Measurements from ENCODE around the gene UNC13C. TPM values are rescaled to one million over a fixed set of nuclear protein-coding genes. Genes with fewer than 3 reads are reported as not detected.

Gene UNC13C
- total RNA-seq, 1 donor = under 0.01 TPM

GRCh38 chr15:54500330-54500729 is 522.1 kb downstream of the UNC13C start:
- Histone ChIP-seq H3K4me3 (ENCODE audit: low read length) (no peak overlapping the region), H3K9me3 (ENCODE audit: low read depth, low read length) (no peaks in the 10 kb centered on the region), H3K27me3 (ENCODE audit: insufficient read depth, low read length) (no peaks in the 10 kb centered on the region), H3K4me1 (ENCODE audit: insufficient read depth, low read length) (no peaks in the 10 kb centered on the region)

DNA sequence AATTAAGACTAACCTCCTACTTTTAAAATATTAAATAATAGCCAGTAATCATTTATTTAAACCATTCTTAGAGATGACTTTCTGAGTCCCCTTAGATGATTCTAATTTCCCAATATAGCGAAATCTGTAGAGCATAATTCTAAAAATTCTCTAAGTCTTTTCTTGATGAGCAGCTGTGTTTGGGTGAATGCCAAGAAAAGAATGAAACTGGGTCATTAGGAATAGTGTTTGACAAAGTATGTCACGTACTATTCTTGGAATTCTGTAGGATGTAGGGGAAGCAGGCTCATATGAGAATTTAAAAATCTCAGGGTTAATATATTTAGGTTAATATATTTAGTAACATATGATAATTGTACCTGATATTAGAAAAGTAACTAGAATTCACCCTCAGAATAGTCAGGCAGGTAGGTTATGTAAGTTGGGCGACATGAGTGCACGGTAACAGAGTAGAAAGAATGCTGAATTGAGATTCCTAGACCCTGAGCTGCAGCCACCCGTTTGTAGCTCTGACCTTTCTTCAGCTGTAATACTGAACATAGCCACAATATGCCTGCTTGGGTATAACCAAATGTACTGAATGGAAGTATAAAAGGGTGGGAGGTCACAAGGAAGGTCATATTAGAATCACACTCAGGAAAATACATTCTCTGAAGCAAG is 524.3 kb downstream of the UNC13C start:
- H3K4me1 ChIP-seq (ENCODE audit: insufficient read depth, low read length) = no peaks in the 10 kb centered on the region
- no peak overlapping the region for H3K4me3 ChIP-seq (ENCODE audit: low read length)
- H3K27me3 ChIP-seq (ENCODE audit: insufficient read depth, low read length) = no peaks in the 10 kb centered on the region
- H3K9me3 ChIP-seq (ENCODE audit: low read depth, low read length) = no peaks in the 10 kb centered on the region

DNA sequence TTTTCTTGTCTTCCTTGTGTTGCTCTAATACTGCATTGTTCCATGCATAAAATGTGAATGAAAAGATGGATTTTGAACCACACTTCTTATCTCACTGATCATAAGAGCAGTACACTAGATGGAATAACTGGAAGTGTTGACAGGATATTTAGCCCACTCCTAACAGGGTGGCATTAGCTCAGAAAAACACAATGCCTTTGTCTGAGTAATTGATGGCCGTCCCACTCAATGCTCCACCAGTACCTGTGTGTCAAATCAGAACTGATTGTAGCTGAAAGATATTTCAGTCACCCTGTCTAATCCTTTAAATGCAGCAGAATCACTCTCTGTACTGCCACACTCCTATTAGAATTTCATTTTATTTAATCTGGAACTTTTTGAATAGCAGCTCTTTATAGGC is 526.5 kb downstream of the UNC13C start:
- Histone ChIP-seq H3K4me3 (ENCODE audit: low read length) (no peak overlapping the region), H3K27me3 (ENCODE audit: insufficient read depth, low read length) (no peaks in the 10 kb centered on the region), H3K4me1 (ENCODE audit: insufficient read depth, low read length) (no peaks in the 10 kb centered on the region), H3K9me3 (ENCODE audit: low read depth, low read length) (no peaks in the 10 kb centered on the region)

DNA sequence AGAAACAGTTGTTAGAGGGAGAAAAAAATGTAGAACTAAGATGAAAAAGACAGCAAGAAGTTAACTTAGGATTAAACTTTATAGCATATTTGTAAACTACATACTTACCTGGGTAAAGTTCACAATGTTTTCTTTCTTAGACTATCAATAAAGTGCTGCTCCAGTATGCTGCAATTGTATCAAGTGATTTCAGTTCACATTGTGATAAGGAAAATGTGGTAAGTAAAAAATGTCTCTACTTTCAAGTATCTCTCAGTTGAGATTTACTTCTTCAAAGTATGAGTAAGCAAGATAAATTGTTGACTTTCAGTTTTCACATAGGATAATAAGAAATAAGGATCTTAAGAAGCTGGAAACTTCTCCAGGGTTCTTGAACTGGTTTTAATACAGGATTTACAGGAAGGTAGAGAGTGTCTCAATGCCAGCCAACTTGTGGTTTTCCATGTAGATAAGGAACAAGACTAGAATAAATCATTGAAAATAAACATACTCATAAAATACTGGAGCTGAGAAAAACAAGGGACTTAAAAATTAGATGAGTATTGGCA is 528.8 kb downstream of the UNC13C start:
- H3K27me3 ChIP-seq (ENCODE audit: insufficient read depth, low read length) = no peaks in the 10 kb centered on the region
- no peaks in the 10 kb centered on the region for H3K9me3 ChIP-seq (ENCODE audit: low read depth, low read length)
- no peak overlapping the region for H3K4me3 ChIP-seq (ENCODE audit: low read length)
- no peaks in the 10 kb centered on the region for H3K4me1 ChIP-seq (ENCODE audit: insufficient read depth, low read length)

DNA sequence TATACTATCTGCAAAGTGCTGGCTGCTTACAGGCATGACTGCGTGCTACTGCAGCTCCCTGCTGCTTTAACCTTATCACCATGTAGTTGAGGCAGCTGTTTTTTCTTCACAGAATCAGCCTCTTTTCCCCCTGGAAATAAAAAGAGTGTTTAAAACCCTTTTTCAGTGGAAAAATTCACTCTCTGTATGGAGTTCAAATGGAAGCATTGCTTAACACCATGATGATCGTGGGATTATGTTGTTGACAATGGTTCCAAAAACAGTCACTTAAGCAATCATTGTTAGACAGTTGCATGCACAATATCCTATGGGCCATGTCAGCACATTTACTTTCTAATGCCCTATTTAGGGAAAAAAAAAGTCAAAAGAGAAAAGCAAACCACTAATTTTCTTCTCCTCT is 536.4 kb downstream of the UNC13C start:
- Histone ChIP-seq H3K4me1 (ENCODE audit: insufficient read depth, low read length) (no peaks in the 10 kb centered on the region), H3K27me3 (ENCODE audit: insufficient read depth, low read length) (no peaks in the 10 kb centered on the region), H3K9me3 (ENCODE audit: low read depth, low read length) (no peaks in the 10 kb centered on the region), H3K4me3 (ENCODE audit: low read length) (no peak overlapping the region)

DNA sequence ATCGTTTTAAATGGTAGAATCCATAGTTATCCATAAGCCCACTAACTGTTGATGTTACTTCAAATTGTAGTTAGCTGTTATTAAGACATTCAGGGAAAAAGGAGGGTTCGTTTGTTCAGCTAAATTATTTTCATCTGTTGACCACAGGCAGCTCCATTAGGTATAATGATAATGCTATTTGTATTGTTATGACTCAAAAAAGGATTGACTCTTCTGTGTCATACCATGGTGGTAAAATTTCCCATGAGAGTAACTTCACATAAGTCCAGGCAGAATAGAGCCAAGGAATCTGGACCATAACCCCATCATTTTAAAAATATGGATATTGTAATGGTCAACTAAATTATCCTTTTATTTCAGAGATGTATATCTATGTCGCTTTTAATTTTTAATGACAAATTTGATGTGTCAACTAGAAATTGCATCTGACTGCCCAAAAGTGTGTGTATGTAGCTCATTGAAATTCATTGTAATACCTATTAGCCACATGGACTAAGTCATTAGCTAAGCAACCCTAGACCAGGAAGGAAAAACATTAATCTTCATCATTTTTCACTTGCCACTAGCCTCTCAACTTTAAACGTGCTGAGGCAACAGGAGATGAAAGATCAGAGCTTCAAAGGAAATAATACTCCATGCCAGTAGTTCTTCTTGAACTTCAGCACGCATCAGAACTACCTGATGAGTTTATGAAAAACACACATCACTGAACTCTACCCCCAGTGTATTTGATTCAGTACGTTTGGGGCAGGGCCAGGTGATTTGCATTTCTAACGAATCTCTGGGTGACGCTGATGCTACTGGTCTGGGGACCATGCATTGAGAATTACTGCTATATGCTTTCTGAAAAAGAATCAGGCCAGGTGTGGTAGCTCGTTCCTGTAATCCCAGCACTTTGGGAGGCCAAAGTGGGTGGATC is 537.7 kb downstream of the UNC13C start:
- H3K4me1 ChIP-seq (ENCODE audit: insufficient read depth, low read length) = no peaks in the 10 kb centered on the region
- H3K27me3 ChIP-seq (ENCODE audit: insufficient read depth, low read length) = no peaks in the 10 kb centered on the region
- no peak overlapping the region for H3K4me3 ChIP-seq (ENCODE audit: low read length)
- no peaks in the 10 kb centered on the region for H3K9me3 ChIP-seq (ENCODE audit: low read depth, low read length)

DNA sequence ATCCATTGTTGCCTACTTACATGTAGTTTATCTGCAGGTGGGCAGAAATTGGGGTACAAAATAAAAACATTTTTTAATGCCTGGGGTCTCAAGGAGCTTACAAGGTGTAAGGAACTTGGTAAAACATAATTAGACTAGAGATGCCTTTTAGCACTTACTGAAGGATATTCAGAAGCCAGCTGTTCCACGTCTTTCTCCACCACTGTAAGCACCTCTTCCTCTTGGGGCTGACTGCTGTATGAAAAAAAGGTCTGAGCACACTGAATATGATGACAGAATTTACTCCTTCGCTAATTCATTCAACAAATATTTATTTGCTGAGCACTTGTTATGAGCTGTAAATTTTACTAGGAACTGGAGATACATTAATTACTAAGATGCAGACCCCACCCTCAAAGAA is 539.1 kb downstream of the UNC13C start:
- H3K4me3 ChIP-seq (ENCODE audit: low read length) = no peak overlapping the region
- H3K4me1 ChIP-seq (ENCODE audit: insufficient read depth, low read length) = no peaks in the 10 kb centered on the region
- no peaks in the 10 kb centered on the region for H3K9me3 ChIP-seq (ENCODE audit: low read depth, low read length)
- no peaks in the 10 kb centered on the region for H3K27me3 ChIP-seq (ENCODE audit: insufficient read depth, low read length)

DNA sequence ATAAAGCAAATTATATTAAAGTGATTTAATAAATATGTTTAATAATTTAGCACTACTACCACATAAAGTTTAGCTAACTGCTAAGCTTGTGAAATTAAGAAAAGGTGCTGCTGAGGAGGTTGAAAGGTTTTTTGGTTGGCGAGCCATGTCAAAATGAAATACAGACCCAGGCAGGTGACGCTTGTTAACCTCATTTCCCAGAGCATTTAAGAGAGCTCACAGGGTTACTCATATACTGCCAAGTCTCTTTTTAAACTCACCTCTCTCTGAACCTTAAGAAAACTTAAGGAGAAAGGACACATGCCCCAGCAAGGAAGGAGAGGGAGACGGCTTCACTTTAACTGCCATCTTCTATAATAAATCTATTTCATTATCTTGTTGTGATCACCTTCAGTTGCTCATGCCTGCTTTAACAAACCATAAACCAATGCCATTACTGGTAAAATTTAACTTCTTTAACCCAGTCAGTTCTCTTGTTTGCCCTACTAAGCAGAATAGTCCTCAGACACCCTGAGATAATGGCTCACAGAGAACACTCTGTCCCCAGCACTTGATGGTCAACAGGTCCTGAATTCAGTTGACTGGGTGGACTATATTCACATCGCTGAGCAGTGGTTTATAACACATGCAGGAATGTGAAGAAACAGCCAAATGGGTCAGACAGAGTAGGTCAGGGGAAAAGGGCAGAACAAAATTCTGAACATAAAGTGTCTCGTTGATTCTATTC is 540.1 kb downstream of the UNC13C start:
- Histone ChIP-seq H3K4me3 (ENCODE audit: low read length) (no peak overlapping the region), H3K27me3 (ENCODE audit: insufficient read depth, low read length) (no peaks in the 10 kb centered on the region), H3K9me3 (ENCODE audit: low read depth, low read length) (no peaks in the 10 kb centered on the region), H3K4me1 (ENCODE audit: insufficient read depth, low read length) (no peaks in the 10 kb centered on the region)

GRCh38 chr15:54519577-54519976 is 541.3 kb downstream of the UNC13C start:
- Histone ChIP-seq H3K27me3 (ENCODE audit: insufficient read depth, low read length) (no peaks in the 10 kb centered on the region), H3K4me1 (ENCODE audit: insufficient read depth, low read length) (no peaks in the 10 kb centered on the region), H3K4me3 (ENCODE audit: low read length) (no peak overlapping the region), H3K9me3 (ENCODE audit: low read depth, low read length) (no peaks in the 10 kb centered on the region)

DNA sequence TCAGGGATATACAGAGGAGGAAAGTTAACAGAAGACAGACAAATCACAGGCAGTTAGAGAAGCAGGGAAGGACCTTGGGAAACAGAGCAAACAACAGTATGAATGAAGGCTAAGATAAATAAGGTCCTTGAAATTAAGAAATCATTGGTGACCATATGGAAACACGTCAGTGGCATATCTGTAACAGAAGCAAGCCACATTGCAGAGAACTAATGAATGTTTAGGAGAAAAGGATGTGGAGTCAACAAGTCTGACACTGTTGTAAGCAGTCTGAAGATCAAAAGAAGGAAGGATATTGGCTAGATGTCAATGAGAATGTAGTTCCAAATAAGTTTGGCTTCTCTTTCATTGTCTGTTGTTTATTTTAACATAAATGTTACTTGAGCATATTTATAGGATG is 542.4 kb downstream of the UNC13C start:
- no peaks in the 10 kb centered on the region for H3K4me1 ChIP-seq (ENCODE audit: insufficient read depth, low read length)
- no peaks in the 10 kb centered on the region for H3K9me3 ChIP-seq (ENCODE audit: low read depth, low read length)
- no peak overlapping the region for H3K4me3 ChIP-seq (ENCODE audit: low read length)
- no peaks in the 10 kb centered on the region for H3K27me3 ChIP-seq (ENCODE audit: insufficient read depth, low read length)

- H3K9me3 ChIP-seq (ENCODE audit: low read depth, low read length) = no peaks in the 10 kb centered on the region
- no peak overlapping the region for H3K4me3 ChIP-seq (ENCODE audit: low read length)
- H3K4me1 ChIP-seq (ENCODE audit: insufficient read depth, low read length) = no peaks in the 10 kb centered on the region
- H3K27me3 ChIP-seq (ENCODE audit: insufficient read depth, low read length) = no peaks in the 10 kb centered on the region
Observed at GRCh38 chr15:54521206-54521605, 543.0 kb downstream of the UNC13C start.

GRCh38 chr15:54528021-54528420 is 549.8 kb downstream of the UNC13C start:
- Histone ChIP-seq H3K9me3 (ENCODE audit: low read depth, low read length) (no peaks in the 10 kb centered on the region), H3K4me1 (ENCODE audit: insufficient read depth, low read length) (no peaks in the 10 kb centered on the region), H3K27me3 (ENCODE audit: insufficient read depth, low read length) (no peaks in the 10 kb centered on the region), H3K4me3 (ENCODE audit: low read length) (no peak overlapping the region)

GRCh38 chr15:54540721-54541120 is 562.5 kb downstream of the UNC13C start:
- Histone ChIP-seq H3K27me3 (ENCODE audit: insufficient read depth, low read length) (no peaks in the 10 kb centered on the region), H3K4me3 (ENCODE audit: low read length) (no peak overlapping the region), H3K4me1 (ENCODE audit: insufficient read depth, low read length) (no peaks in the 10 kb centered on the region), H3K9me3 (ENCODE audit: low read depth, low read length) (no peaks in the 10 kb centered on the region)

DNA sequence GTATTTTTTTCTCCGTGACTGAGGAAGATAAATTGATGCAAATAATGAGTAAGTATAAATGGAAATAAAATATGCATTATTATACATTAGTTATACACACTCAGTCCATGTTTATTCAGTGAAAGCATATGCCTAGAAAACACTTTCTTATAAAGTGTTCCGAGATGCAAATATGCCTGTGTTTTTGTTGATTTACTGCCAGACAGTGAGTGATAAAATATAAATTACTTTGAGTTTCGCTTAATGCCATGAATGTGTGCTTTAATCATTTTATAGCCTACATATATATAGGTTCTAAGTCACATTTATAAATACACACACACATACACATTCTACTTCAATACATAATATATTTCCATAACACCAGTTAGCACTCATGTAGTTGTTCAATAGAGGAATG is 569.2 kb downstream of the UNC13C start:
- Histone ChIP-seq H3K4me3 (ENCODE audit: low read length) (no peak overlapping the region), H3K27me3 (ENCODE audit: insufficient read depth, low read length) (no peaks in the 10 kb centered on the region), H3K9me3 (ENCODE audit: low read depth, low read length) (no peaks in the 10 kb centered on the region), H3K4me1 (ENCODE audit: insufficient read depth, low read length) (no peaks in the 10 kb centered on the region)

DNA sequence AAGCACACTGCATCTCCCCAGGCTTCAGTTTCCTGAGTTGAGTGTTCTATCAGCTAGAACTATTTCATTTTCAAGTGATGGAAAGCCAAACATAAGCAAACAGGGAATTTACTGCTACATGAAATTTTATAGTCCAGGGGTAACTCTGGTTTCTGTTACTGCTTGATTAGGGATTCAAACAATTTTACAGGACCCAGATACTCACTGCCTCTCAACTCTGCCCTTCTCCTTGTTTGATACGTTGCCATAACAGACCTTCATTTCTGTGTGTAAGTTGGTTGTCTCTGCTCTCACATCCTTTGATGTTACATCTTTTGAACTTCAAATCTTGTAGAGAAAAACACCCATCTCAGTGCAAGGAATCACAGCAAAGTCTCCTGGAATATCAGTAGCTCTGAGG is 572.7 kb downstream of the UNC13C start:
- Histone ChIP-seq H3K27me3 (ENCODE audit: insufficient read depth, low read length) (no peaks in the 10 kb centered on the region), H3K4me1 (ENCODE audit: insufficient read depth, low read length) (no peaks in the 10 kb centered on the region), H3K9me3 (ENCODE audit: low read depth, low read length) (no peaks in the 10 kb centered on the region), H3K4me3 (ENCODE audit: low read length) (no peak overlapping the region)

Measured in mononuclear cell (primary cell).